A673 (cell line): ENCODE measurements around the gene FGR. TPM values are rescaled to one million over a fixed set of nuclear protein-coding genes. Genes with fewer than 3 reads are reported as not detected.

Source experiments
- BruUV-seq: library from RNA; stranded (reverse); fragments of 400-500 nt; replicated peaks from 2 replicates; lab custom pipeline; 2021; lab: Mats Ljungman, UMichigan
- CTCF ChIA-PET: fragments of 300-600 bp; sonication (Branson Sonifier 250); formaldehyde crosslinking; loops from one replicate; lab custom pipeline; 2022; ENCODE audit warnings: antibody characterized with exemption; lab: Charles Lee
- POLR2A ChIA-PET: fragments of 300-600 bp; sonication (Branson Sonifier 250); formaldehyde crosslinking; loops from one replicate; lab custom pipeline; 2022; ENCODE audit warnings: antibody characterized with exemption; ENCODE audit not compliant: low non-redundant PET; lab: Charles Lee
- DNase-seq: peaks from one replicate; pipeline ENCODE4 v3.0.0-alpha.2; 2015; ENCODE audit warnings: low spot score
- H3K27ac ChIP-seq: fragments of 200-600 bp; sonication (generic); 2 replicates; pipeline ENCODE4 v1.5.1; 2016; ENCODE audit warnings: mixed run types, low read depth, mild to moderate bottlenecking, mixed read lengths, antibody characterized with exemption, low read length; ENCODE audit not compliant: poor library complexity, severe bottlenecking
- H3K27me3 ChIP-seq: fragments of 200-600 bp; sonication (generic); replicated peaks from 2 replicates; pipeline ENCODE4 v1.6.1; 2017; ENCODE audit warnings: mixed run types, low read depth, mild to moderate bottlenecking, mixed read lengths, antibody characterized with exemption, low read length; ENCODE audit not compliant: insufficient read depth, poor library complexity
- H3K36me3 ChIP-seq: fragments of 200-600 bp; sonication (generic); 2 replicates; pipeline ENCODE4 v1.6.1; 2016; ENCODE audit warnings: mixed run types, mild to moderate bottlenecking, mixed read lengths, antibody characterized with exemption, low read length; ENCODE audit not compliant: insufficient read depth, poor library complexity, severe bottlenecking
- H3K4me1 ChIP-seq: fragments of 200-600 bp; sonication (generic); 2 replicates; pipeline ENCODE4 v1.6.1; 2017; ENCODE audit warnings: mixed run types, mild to moderate bottlenecking, mixed read lengths, antibody characterized with exemption, low read length; ENCODE audit not compliant: insufficient read depth, poor library complexity, severe bottlenecking
- H3K4me3 ChIP-seq: fragments of 200-600 bp; sonication (generic); 2 replicates; pipeline ENCODE4 v1.5.1; 2016; ENCODE audit warnings: low read depth, mixed run types, mild to moderate bottlenecking, mixed read lengths, low read length; ENCODE audit not compliant: poor library complexity, severe bottlenecking
- H3K9me3 ChIP-seq: fragments of 200-600 bp; sonication (generic); 2 replicates; pipeline ENCODE4 v1.6.1; 2016; ENCODE audit warnings: mixed run types, low read depth, mild to moderate bottlenecking, mixed read lengths, antibody characterized with exemption, low read length; ENCODE audit not compliant: poor library complexity, severe bottlenecking
- CTCF ChIP-seq: fragments of 300-800, 200-600 bp; sonication (generic); conservative IDR thresholded peaks from 2 replicates; pipeline ENCODE4 v1.5.1; 2017; ENCODE audit warnings: low read depth, mild to moderate bottlenecking, antibody characterized with exemption, low read length, moderate library complexity, mixed read lengths
- EZH2 ChIP-seq: fragments of 200-600 bp; sonication (generic); IDR thresholded peaks from 2 replicates; pipeline ENCODE4 v1.6.1; 2017; ENCODE audit warnings: borderline replicate concordance, low read depth, mild to moderate bottlenecking, mixed read lengths, antibody characterized with exemption, low read length; ENCODE audit not compliant: poor library complexity, severe bottlenecking
- intact Hi-C: fragments of 100-400 bp; cut with micrococcal nuclease; formaldehyde crosslinking; loops from one replicate; pipeline ENCODE4 v1.10.0; 2022; ENCODE audit not compliant: unreplicated experiment
- total RNA-seq: library from RNA; stranded (reverse); gene quantifications from 2 replicates; pipeline ENCODE4 v1.2.3, GENCODE V29; 2021

The FGR gene
- total RNA-seq, 1 experiment from 2014 or later, result not detected

GRCh38 chr1:27567971-27568299 is 67.0 kb downstream of the FGR start:
- no TSS peak for BruUV-seq
- intact Hi-C loops, result no loop called here
- no peaks in the 10 kb centered on the region for H3K36me3 ChIP-seq
- H3K27me3 ChIP-seq, result no peaks in the 10 kb centered on the region
- H3K27ac ChIP-seq, result peak overlapping the region; percentile 2
- no peak for DNase-seq
- ChIA-PET CTCF (interaction anchor here (0.8 to 4.1 kb wide), 3 partner anchors 8 to 39 kb away, joined by 3 to 33 read pairs (median 11); no protein-coding TSS in a partner anchor), POLR2A (no interaction called here)
- peaks cover 32% of the 10 kb centered on the region for H3K4me1 ChIP-seq
- H3K4me3 ChIP-seq, result no peak overlapping the region
- TF ChIP-seq CTCF, result no peak
- TF ChIP-seq EZH2, result no peak
- H3K9me3 ChIP-seq, result no peaks in the 10 kb centered on the region

- BruUV-seq, result no TSS peak
- no peak for DNase-seq
- intact Hi-C loops, result no loop called here
Observed at GRCh38 chr1:27567146-27567526, 67.8 kb downstream of the FGR start.

GRCh38 chr1:27566462-27567145 is 68.4 kb downstream of the FGR start:
- H3K4me3 ChIP-seq, result no peak overlapping the region
- intact Hi-C loops, result no loop called here
- peaks cover 31% of the 10 kb centered on the region for H3K4me1 ChIP-seq
- H3K27ac ChIP-seq, result peak overlapping the region; percentile 47
- no peaks in the 10 kb centered on the region for H3K36me3 ChIP-seq
- TF ChIP-seq CTCF, result no peak
- no peak for TF ChIP-seq EZH2
- no peaks in the 10 kb centered on the region for H3K27me3 ChIP-seq
- ChIA-PET POLR2A (no interaction called here), CTCF (interaction anchor here (3.3 to 4.1 kb wide), 2 partner anchors 9 to 40 kb away, joined by 11 to 33 read pairs; no protein-coding TSS in a partner anchor)
- no peaks in the 10 kb centered on the region for H3K9me3 ChIP-seq
- no peak for DNase-seq
- no TSS peak for BruUV-seq

More at GRCh38 chr1:27567146-27567526, 67.8 kb downstream of the FGR start:
- ChIA-PET POLR2A (no interaction called here), CTCF (interaction anchor here (3.3 to 4.1 kb wide), 2 partner anchors 9 to 40 kb away, joined by 11 to 33 read pairs; no protein-coding TSS in a partner anchor)
- no peaks in the 10 kb centered on the region for H3K9me3 ChIP-seq
- no peaks in the 10 kb centered on the region for H3K27me3 ChIP-seq
- peaks cover 29% of the 10 kb centered on the region for H3K4me1 ChIP-seq
- H3K4me3 ChIP-seq, result no peak overlapping the region
- TF ChIP-seq EZH2, result no peak
- TF ChIP-seq CTCF, result no peak
- no peaks in the 10 kb centered on the region for H3K36me3 ChIP-seq
- H3K27ac ChIP-seq, result peak overlapping the region; percentile 2
